T-helper 2 cell treated with Interferon-gamma antibody and Interleukin-4, amounts not matched to agents 100 ng/mL and 5 ng/mL, for 36 hours (primary cell): ENCODE measurements around the gene CDH20. TPM values are rescaled to one million over a fixed set of nuclear protein-coding genes. Genes with fewer than 3 reads are reported as not detected.

Source experiments
- intact Hi-C: fragments of 100-400 bp; cut with micrococcal nuclease; formaldehyde crosslinking; loops from one replicate; pipeline ENCODE4 v1.15.1; 2023
- total RNA-seq: library from RNA; stranded (reverse); gene quantifications from 2 replicates; pipeline ENCODE4 v1.2.3, GENCODE V29; 2022

CDH20 gene
- total RNA-seq, 1 donor from 2014 or later = not detected

- intact Hi-C loops = loop anchor here (10.0 kb wide), 1 partner anchor 409 kb away; no protein-coding TSS in a partner anchor
Measured at GRCh38 chr18:61503688-61504087, 170.5 kb downstream of the CDH20 start.

- intact Hi-C loops = no loop called here
Measured at GRCh38 chr18:61528961-61529360, 195.7 kb downstream of the CDH20 start.

- intact Hi-C loops = no loop called here
Measured at GRCh38 chr18:61530681-61531080, 197.5 kb downstream of the CDH20 start.

GRCh38 chr18:61531182-61531581 lies 198.0 kb downstream of the CDH20 start:
- intact Hi-C loops = no loop called here

- intact Hi-C loops = no loop called here
Measured at GRCh38 chr18:61531891-61532290, 198.7 kb downstream of the CDH20 start.

DNA sequence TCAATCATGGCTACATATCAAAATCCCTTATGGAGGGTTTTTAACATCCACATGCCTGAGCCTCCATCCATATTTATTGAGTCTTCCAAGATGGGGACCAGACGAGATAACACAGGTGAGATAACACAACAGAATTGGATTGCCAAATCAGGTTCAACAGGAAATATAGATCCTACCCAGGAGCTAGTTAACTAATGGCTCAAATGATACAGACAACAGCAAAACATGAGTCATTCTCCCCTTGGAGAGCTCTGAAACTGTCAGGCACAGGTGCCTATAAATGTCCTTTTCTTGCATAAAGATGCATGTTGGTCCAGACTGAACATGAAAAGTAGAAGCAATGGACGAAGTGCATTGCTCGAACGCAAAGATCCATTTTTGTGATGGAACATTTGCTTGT lies 202.2 kb downstream of the CDH20 start:
- intact Hi-C loops = no loop called here

- intact Hi-C loops = no loop called here
Measured at GRCh38 chr18:61541673-61542072, 208.4 kb downstream of the CDH20 start.

DNA sequence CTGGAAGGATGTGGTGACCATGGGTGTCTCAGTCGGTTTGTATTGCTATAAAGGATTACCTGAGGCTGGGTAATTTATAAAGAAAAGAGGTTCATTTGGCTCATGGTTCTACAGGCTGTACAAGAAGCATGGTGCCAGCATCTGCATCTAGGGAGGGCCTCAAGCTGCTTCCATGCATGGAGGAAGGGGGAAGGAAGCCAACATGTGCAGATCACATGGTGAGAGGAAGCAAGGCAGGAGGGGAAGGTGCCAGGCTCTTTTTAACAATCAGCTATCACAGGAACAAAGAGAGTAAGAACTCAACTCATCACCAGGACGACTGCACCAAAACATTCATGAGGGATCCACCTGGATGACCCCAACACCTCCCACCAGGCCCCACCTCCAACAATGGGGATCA lies 209.4 kb downstream of the CDH20 start:
- intact Hi-C loops = no loop called here

DNA sequence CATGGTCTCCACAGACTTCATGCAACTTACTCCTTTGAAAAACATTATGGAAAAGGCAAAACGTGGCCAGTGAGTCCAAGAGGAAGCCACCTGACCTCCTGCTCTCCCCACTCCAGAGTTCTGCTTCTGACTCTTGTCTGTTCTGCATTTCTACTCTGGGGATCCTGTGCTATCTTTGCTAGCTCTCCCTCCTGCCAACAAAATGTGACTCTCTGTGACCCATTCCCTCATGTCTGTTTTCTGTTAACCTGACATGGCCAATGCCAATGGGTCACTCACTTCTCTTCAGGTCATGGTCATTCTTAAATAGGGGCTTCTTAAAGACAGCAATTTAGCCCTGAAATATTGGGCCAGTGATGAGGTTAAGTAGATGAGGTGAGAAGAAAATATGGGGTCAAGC lies 210.3 kb downstream of the CDH20 start:
- intact Hi-C loops = no loop called here

DNA sequence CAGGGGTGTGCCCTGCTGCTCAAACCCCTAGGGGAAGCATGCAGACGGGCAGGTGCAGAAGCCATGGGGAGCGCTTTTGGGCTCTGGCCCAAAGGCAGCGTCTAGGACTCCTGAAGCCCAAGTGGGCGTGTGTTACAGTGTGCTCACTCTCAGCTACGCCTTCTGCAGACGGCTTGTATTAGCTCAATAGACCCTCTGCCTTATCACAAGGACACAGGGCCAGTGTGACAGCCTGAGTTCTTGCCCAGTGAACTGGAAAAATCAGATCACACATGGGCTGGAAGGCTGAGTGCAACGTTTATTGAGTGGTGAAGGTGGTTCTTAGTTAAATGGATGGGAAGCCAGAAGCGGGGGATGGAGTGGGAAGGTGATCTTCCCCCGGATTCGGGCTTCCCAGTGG lies 210.9 kb downstream of the CDH20 start:
- intact Hi-C loops = no loop called here

DNA sequence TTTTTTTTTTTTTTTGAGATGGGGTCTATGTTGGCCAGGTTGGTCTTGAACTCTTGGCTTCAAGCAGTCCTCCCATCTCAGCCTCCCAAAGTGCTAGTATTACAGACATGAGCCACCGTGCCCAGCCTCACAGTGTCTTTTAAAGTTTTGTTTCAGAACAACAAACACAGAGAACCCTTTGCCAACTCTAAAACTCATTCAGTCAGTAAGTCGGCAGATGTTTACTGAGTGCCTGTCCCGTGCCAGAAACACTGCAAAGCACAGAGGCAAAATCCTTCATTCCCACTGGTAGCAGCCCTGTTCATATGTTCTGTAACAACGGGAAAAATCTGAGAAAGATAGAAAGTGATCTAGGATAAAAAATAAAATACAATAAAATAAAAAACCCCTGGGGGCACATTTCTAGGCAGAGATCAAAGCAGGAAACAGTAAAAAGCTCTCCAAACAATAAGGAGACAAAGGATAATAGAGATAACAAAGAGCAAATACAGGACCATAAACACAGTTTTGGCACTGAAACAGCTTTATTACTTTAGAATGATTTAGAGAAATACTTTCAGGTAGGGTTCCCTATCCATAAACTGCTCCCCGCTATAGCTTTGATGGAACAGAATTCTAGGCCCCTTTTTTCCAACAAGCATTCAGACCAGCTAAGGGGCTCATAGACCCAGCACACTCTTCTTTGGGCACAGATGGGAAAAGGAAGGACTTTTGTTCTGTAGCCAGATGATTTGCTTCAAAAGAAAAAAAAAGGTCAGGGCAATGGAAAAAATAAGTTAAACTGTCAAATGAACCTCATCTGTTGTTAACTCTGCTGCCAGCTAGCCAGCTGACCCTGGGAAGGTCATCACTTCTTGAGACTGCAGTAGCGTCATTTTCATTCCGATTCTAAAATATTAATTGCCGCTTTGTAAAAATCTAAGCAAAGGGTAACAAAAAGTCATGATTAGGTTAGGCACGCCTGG lies 212.3 kb downstream of the CDH20 start:
- intact Hi-C loops = no loop called here

DNA sequence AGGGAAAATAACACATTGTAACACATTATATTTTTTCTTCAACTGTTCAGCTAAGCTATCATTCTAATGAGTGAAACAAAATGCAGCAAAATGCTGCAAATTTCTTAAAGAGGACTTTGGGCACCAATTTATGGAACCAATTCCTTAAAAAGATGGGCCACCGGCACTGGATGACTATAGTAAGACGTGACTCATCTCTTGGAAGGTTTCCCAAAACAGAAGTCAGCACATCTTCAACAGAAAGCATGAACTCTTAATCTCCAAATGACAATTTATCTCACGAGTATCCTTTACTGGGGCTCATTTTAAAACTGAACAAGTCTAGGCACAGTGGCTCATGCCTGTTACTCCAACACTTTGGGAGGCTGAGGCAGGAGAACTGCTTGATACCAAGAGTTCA lies 213.4 kb downstream of the CDH20 start:
- intact Hi-C loops = no loop called here

- intact Hi-C loops = no loop called here
Measured at GRCh38 chr18:61549416-61549815, 216.2 kb downstream of the CDH20 start.

- intact Hi-C loops = loop anchor here (2.0 kb wide), 1 partner anchor 581 kb away; no protein-coding TSS in a partner anchor
Measured at GRCh38 chr18:61549889-61550288, 216.7 kb downstream of the CDH20 start.

DNA sequence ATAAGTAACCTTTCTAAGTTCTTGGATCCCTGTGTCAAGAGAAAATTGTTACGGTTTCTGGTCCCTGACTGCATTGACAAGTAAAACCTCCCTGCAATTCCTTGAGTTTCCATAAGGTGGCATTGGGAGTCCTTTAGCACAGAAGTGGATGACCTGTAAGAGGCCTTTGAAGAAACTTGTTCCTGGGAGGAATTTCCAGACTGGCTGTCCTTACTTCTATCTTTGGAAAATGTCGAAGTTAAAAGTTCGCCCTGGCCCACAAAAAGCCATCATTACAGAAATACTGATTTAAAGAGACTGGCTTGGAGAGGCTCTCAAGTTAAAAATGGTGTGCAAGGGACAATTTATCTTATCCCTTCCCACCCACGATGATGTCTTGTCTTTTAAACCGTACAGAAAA lies 218.4 kb downstream of the CDH20 start:
- intact Hi-C loops = loop anchor here (2.0 kb wide), 1 partner anchor 579 kb away; no protein-coding TSS in a partner anchor

GRCh38 chr18:61553045-61553659 lies 219.9 kb downstream of the CDH20 start:
- intact Hi-C loops = no loop called here

GRCh38 chr18:61554117-61554776 lies 221.0 kb downstream of the CDH20 start:
- intact Hi-C loops = no loop called here

- intact Hi-C loops = no loop called here
Measured at GRCh38 chr18:61554946-61555361, 221.7 kb downstream of the CDH20 start.

DNA sequence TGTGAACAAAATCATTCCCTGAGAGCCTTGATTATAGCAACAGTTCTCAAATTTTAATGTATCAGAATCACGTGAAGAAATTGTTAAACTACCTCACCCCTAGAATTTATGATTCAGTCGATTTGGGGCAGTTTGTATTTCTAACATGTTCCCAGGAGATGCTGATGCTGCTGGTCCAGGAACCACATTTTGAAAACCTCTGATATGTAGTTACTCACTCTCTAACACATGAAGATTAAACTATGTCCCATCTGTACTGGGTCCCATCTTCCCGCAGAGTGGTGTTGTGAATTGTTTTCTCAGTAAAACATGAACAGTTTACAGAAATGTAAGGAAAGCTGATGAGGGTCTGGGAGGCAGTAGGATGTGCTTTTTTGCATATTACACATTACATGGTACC lies 223.1 kb downstream of the CDH20 start:
- intact Hi-C loops = no loop called here

GRCh38 chr18:61556862-61557261 lies 223.6 kb downstream of the CDH20 start:
- intact Hi-C loops = no loop called here

DNA sequence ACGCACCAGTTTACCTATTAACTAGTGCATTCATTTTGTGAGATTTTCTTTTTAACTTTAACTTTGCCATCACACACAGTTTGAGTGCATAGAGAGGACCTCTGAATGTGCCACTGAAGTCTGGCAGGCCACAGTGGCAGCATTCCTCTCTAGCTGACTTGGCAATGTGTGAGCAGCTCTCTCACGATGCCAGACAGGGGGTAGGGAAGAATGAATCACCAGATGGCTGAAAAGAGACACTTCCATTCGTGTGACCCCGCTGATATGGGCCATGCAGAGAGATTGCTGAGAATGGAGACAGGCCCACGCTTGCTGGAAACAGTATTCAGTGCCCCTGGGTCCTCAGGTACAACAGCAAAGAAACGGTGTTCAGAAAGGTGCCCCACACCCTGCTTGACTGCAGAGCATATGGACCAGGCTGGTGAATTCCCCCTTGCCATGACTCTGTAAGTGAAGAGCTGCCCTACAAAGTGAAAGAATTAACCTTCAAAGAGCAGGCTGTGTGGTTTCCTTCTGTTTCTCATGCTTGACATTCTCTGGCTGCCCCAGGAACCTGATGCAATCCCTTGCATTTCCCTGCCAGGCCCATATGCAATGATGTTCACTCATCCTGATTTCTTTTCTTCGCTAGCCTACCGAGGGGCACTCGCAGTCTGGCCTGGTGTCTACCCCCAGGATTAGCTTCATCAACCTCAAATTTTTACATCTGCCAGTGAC lies 236.1 kb downstream of the CDH20 start:
- intact Hi-C loops = no loop called here
